IMR-90 (cell line): ENCODE data around the gene ARHGEF33. TPM values are rescaled to one million over a fixed set of nuclear protein-coding genes. Genes with fewer than 3 reads are reported as not detected.

Source experiments
- ATAC-seq: fragments of 200-7000 bp; cut with Tn5 transposase; 2 replicates; pipeline ENCODE4 v1.9.1; 2020; ENCODE audit warnings: low read depth, mild to moderate bottlenecking, moderate library complexity
- BruUV-seq: library from RNA; stranded (reverse); fragments of 400-500 nt; replicated peaks from 2 replicates; lab custom pipeline; 2021; lab: Mats Ljungman, UMichigan
- CTCF ChIA-PET: fragments of 300-600 bp; formaldehyde crosslinking; extraction: SDS; loops from one replicate; lab custom pipeline; 2021; ENCODE audit warnings: antibody characterized with exemption; lab: Yijun Ruan, JAX
- POLR2A ChIA-PET: fragments of 300-600 bp; sonication (Branson Sonifier 250); formaldehyde crosslinking; loops from one replicate; lab custom pipeline; 2022; ENCODE audit warnings: antibody characterized with exemption; ENCODE audit not compliant: unreplicated experiment; lab: Charles Lee
- DNase-seq: peaks from one replicate; pipeline ENCODE4 v3.0.0; 2013
- H2AFZ ChIP-seq: replicated peaks from 2 replicates; pipeline ENCODE3; 2013; ENCODE audit warnings: low read length, mild to moderate bottlenecking; ENCODE audit not compliant: poor library complexity
- H2AK5ac ChIP-seq: 2 replicates; pipeline ENCODE4 v1.6.1; 2013; ENCODE audit warnings: low read depth, low read length, inconsistent platforms
- H2AK9ac ChIP-seq: replicated peaks from 2 replicates; pipeline ENCODE3; 2013; ENCODE audit warnings: mild to moderate bottlenecking, low read depth, low read length, moderate library complexity; ENCODE audit not compliant: poor library complexity
- H2BK120ac ChIP-seq: 2 replicates; pipeline ENCODE4 v1.6.1; 2013; ENCODE audit warnings: low read depth, low read length, inconsistent platforms
- H2BK15ac ChIP-seq: 3 replicates; pipeline ENCODE4 v1.6.1; 2013; ENCODE audit warnings: low read depth, low read length, inconsistent platforms
- H2BK20ac ChIP-seq: 2 replicates; pipeline ENCODE4 v1.6.1; 2013; ENCODE audit warnings: low read depth, mild to moderate bottlenecking, inconsistent platforms, low read length, moderate library complexity
- H2BK5ac ChIP-seq: 2 replicates; pipeline ENCODE4 v1.6.1; 2013; ENCODE audit warnings: mild to moderate bottlenecking, low read depth, low read length, inconsistent platforms; ENCODE audit not compliant: poor library complexity, severe bottlenecking
- H3K14ac ChIP-seq: replicated peaks from 2 replicates; pipeline ENCODE4 v1.6.1; 2013; ENCODE audit warnings: low read depth, low read length, inconsistent platforms
- H3K18ac ChIP-seq: 2 replicates; pipeline ENCODE4 v1.6.1; 2013; ENCODE audit warnings: low read depth, low read length, control low read depth
- H3K23ac ChIP-seq: 2 replicates; pipeline ENCODE4 v1.6.1; 2013; ENCODE audit warnings: low read depth, low read length, inconsistent platforms
- H3K27ac ChIP-seq: 2 replicates; pipeline ENCODE4 v1.5.1; 2013; ENCODE audit warnings: mild to moderate bottlenecking, control low read depth, low read length; ENCODE audit not compliant: insufficient read depth
- H3K27me3 ChIP-seq: 2 replicates; pipeline ENCODE4 v1.6.1; 2013; ENCODE audit warnings: low read length; ENCODE audit not compliant: control insufficient read depth, insufficient read depth
- H3K36me3 ChIP-seq: 2 replicates; pipeline ENCODE4 v1.6.1; 2013; ENCODE audit warnings: low read length, mixed read lengths; ENCODE audit not compliant: control insufficient read depth, insufficient read depth
- H3K4ac ChIP-seq: 2 replicates; pipeline ENCODE4 v1.6.1; 2013; ENCODE audit warnings: low read depth, low read length, inconsistent platforms
- H3K4me1 ChIP-seq: 2 replicates; pipeline ENCODE4 v1.6.1; 2013; ENCODE audit warnings: low read length, mixed read lengths; ENCODE audit not compliant: control insufficient read depth, insufficient read depth
- H3K4me2 ChIP-seq: 2 replicates; pipeline ENCODE4 v1.6.1; 2013; ENCODE audit warnings: low read depth, mild to moderate bottlenecking, control low read depth, low read length, moderate library complexity
- H3K4me3 ChIP-seq: 2 replicates; pipeline ENCODE4 v1.5.1; 2013; ENCODE audit warnings: low read depth, mild to moderate bottlenecking, control low read depth, low read length, moderate library complexity; ENCODE audit not compliant: insufficient read depth
- H3K56ac ChIP-seq: 2 replicates; pipeline ENCODE4 v1.6.1; 2013; ENCODE audit warnings: low read length, inconsistent platforms; ENCODE audit not compliant: insufficient read depth; ENCODE audit errors: extremely low read depth
- H3K79me1 ChIP-seq, 2 experiments: 2 replicates each; pipeline ENCODE4 v1.6.1; 2013; ENCODE audit warnings: low read length in 2 of 2, inconsistent platforms in 1 of 2, low read depth in 1 of 2
- H3K9ac ChIP-seq: 2 replicates; pipeline ENCODE4 v1.6.1; 2013; ENCODE audit warnings: low read depth, low read length, control low read depth
- H3K9me1 ChIP-seq: 2 replicates; pipeline ENCODE4 v1.6.1; 2013; ENCODE audit warnings: low read length, inconsistent platforms; ENCODE audit not compliant: insufficient read depth
- H3K9me3 ChIP-seq: 2 replicates; pipeline ENCODE4 v1.6.1; 2013; ENCODE audit warnings: low read length; ENCODE audit not compliant: control insufficient read depth, insufficient read depth
- H4K20me1 ChIP-seq: 2 replicates; pipeline ENCODE4 v1.6.1; 2013; ENCODE audit warnings: low read length, inconsistent platforms; ENCODE audit not compliant: insufficient read depth
- H4K5ac ChIP-seq: 2 replicates; pipeline ENCODE4 v1.6.1; 2013; ENCODE audit warnings: mild to moderate bottlenecking, low read depth, low read length, control low read depth
- H4K8ac ChIP-seq, 2 experiments: 2 replicates each; pipeline ENCODE4 v1.6.1; 2013; ENCODE audit warnings: low read depth in 2 of 2, low read length in 2 of 2, control low read depth in 1 of 2, inconsistent platforms in 1 of 2
- H4K91ac ChIP-seq: 2 replicates; pipeline ENCODE4 v1.6.1; 2013; ENCODE audit warnings: low read depth, low read length, inconsistent platforms; ENCODE audit not compliant: insufficient read depth
- BHLHE40 ChIP-seq: fragments of 150-350 bp; IDR thresholded peaks from 2 replicates; pipeline ENCODE4 v1.6.1; 2016; ENCODE audit warnings: mild to moderate bottlenecking, low read depth, low read length
- CEBPB ChIP-seq: IDR thresholded peaks from 2 replicates; pipeline ENCODE4 v1.6.1; 2012; ENCODE audit warnings: low read depth, low read length, improper control_type of control experiment
- CHD1 ChIP-seq: IDR thresholded peaks from 2 replicates; pipeline ENCODE4 v1.6.1; 2012; ENCODE audit warnings: low read depth, low read length, improper control_type of control experiment
- FOS ChIP-seq: fragments of 150-350 bp; IDR thresholded peaks from 2 replicates; pipeline ENCODE4 v1.6.1; 2016; ENCODE audit warnings: low read depth, low read length
- MAFK ChIP-seq: IDR thresholded peaks from 2 replicates; pipeline ENCODE4 v1.6.1; 2012; ENCODE audit warnings: low read depth, low read length, improper control_type of control experiment
- MAZ ChIP-seq: IDR thresholded peaks from 2 replicates; pipeline ENCODE4 v1.6.1; 2012; ENCODE audit warnings: low read depth, mild to moderate bottlenecking, low read length, improper control_type of control experiment, moderate library complexity, borderline replicate concordance
- MXI1 ChIP-seq: IDR thresholded peaks from 2 replicates; pipeline ENCODE4 v1.6.1; 2012; ENCODE audit warnings: low read depth, mild to moderate bottlenecking, low read length, moderate library complexity, borderline replicate concordance
- NFE2L2 ChIP-seq: fragments of 150-350 bp; IDR thresholded peaks from 2 replicates; pipeline ENCODE4 v1.6.1; 2016; ENCODE audit warnings: low read depth, mild to moderate bottlenecking, low read length
- POLR2A ChIP-seq: IDR thresholded peaks from 2 replicates; pipeline ENCODE4 v1.6.1; 2012; ENCODE audit warnings: mild to moderate bottlenecking, low read depth, low read length
- RCOR1 ChIP-seq: IDR thresholded peaks from 2 replicates; pipeline ENCODE4 v1.6.1; 2012; ENCODE audit warnings: mild to moderate bottlenecking, low read length, improper control_type of control experiment; ENCODE audit not compliant: insufficient replicate concordance
- RFX5 ChIP-seq: IDR thresholded peaks from 2 replicates; pipeline ENCODE4 v1.8.0; 2012; ENCODE audit warnings: low read depth, mild to moderate bottlenecking, low read length, moderate library complexity
- SMC3 ChIP-seq: fragments of 150-350 bp; IDR thresholded peaks from 2 replicates; pipeline ENCODE4 v1.6.1; 2016; ENCODE audit warnings: low read depth, mild to moderate bottlenecking, antibody characterized with exemption, low read length, moderate library complexity
- WGBS, 2 experiments: methylation state at CpG; one replicate each; pipeline versions ENCODE4 v1.1.5 to v1.1.7; 2013; ENCODE audit warnings: missing lambda C conversion rate in 2 of 2; ENCODE audit not compliant: insufficient read length in 1 of 2; ENCODE audit errors: extremely low coverage in 2 of 2; 5-methylcytosine and 5-hydroxymethylcytosine counted together
- dilution Hi-C: fragments of 300-500 bp; cut with HindIII; formaldehyde crosslinking; loops from one replicate; pipeline ENCODE4 v1.14.3; 2018; ENCODE audit warnings: low sequenced_read_pairs; ENCODE audit not compliant: unreplicated experiment
- in situ Hi-C: fragments of 300-500 bp; cut with MboI; formaldehyde crosslinking; loops from 3 replicates; pipeline ENCODE4 v1.14.3; 2019; ENCODE audit warnings: low sequenced_read_pairs, inconsistent platforms, mixed read lengths
- intact Hi-C: fragments of 100-400 bp; cut with micrococcal nuclease; formaldehyde crosslinking; loops from 2 replicates; pipeline ENCODE4 v1.10.0; 2022
- polyA plus RNA-seq, 3 experiments: library from polyadenylated mRNA; depleted of rRNA; stranded (reverse); fragments of >200 nt; gene quantifications; 2 replicates each; pipeline ENCODE4 v1.2.3, GENCODE V29; 2012; ENCODE audit warnings: low replicate concordance in 1 of 3
- total RNA-seq: library from RNA; depleted of rRNA; stranded (reverse); fragments of >200 nt; gene quantifications from 2 replicates; pipeline ENCODE4 v1.2.3, GENCODE V29; 2012
- TF ChIP-seq, protein P1 (sequence below): fragments of 150-350 bp; IDR thresholded peaks from 2 replicates; pipeline ENCODE4 v1.6.1; 2016; ENCODE audit warnings: low read depth, mild to moderate bottlenecking, low read length, moderate library complexity, borderline replicate concordance
- TF ChIP-seq, protein P2 (sequence below): conservative IDR thresholded peaks from 2 replicates; pipeline ENCODE4 v1.5.1; 2012; ENCODE audit warnings: mild to moderate bottlenecking, low read depth, low read length, improper control_type of control experiment
- TF ChIP-seq, protein P3 (sequence below): fragments of 150-350 bp; IDR thresholded peaks from 2 replicates; pipeline ENCODE4 v1.6.1; 2017; ENCODE audit warnings: mild to moderate bottlenecking, antibody characterized with exemption, low read length, low read depth

ARHGEF33 gene
- total and polyA plus RNA-seq, 2 of the 4 experiments (the other 2 are of a cell fraction), result 0.18 to 0.21 TPM

DNA sequence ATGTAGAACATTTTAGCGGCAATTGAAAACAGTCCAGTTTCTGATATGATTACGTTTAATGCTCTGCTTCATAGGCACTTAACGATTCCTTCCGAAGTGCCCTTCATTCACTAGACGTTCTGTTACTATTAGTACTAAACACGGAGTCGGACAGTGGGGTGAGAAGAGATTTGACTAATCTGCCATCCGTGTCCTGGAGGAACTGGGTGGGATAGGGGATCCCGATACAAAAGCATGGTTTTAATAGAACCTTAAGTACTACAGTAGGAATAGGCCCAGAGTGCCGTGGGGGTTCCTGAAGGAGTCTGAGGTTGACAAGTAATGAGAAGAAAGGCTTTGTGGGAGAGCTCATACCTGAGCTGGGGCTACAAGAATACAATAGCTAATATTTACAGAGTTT, 13.3 kb upstream of the ARHGEF33 start:
- H3K27ac ChIP-seq, result no peak overlapping the region
- H3K36me3 ChIP-seq, result no peaks in the 10 kb centered on the region
- no peak for TF ChIP-seq NFE2L2
- no peak for TF ChIP-seq MXI1
- TF ChIP-seq RCOR1, result no peak
- TF ChIP-seq RFX5, result no peak
- TF ChIP-seq, protein P1, sequence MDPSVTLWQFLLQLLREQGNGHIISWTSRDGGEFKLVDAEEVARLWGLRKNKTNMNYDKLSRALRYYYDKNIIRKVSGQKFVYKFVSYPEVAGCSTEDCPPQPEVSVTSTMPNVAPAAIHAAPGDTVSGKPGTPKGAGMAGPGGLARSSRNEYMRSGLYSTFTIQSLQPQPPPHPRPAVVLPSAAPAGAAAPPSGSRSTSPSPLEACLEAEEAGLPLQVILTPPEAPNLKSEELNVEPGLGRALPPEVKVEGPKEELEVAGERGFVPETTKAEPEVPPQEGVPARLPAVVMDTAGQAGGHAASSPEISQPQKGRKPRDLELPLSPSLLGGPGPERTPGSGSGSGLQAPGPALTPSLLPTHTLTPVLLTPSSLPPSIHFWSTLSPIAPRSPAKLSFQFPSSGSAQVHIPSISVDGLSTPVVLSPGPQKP, result no peak
- no peak for TF ChIP-seq MAZ
- TF ChIP-seq MAFK, result no peak
- TF ChIP-seq POLR2A, result no peak
- TF ChIP-seq, protein P2, sequence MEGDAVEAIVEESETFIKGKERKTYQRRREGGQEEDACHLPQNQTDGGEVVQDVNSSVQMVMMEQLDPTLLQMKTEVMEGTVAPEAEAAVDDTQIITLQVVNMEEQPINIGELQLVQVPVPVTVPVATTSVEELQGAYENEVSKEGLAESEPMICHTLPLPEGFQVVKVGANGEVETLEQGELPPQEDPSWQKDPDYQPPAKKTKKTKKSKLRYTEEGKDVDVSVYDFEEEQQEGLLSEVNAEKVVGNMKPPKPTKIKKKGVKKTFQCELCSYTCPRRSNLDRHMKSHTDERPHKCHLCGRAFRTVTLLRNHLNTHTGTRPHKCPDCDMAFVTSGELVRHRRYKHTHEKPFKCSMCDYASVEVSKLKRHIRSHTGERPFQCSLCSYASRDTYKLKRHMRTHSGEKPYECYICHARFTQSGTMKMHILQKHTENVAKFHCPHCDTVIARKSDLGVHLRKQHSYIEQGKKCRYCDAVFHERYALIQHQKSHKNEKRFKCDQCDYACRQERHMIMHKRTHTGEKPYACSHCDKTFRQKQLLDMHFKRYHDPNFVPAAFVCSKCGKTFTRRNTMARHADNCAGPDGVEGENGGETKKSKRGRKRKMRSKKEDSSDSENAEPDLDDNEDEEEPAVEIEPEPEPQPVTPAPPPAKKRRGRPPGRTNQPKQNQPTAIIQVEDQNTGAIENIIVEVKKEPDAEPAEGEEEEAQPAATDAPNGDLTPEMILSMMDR, result no peak
- TF ChIP-seq, protein P3, sequence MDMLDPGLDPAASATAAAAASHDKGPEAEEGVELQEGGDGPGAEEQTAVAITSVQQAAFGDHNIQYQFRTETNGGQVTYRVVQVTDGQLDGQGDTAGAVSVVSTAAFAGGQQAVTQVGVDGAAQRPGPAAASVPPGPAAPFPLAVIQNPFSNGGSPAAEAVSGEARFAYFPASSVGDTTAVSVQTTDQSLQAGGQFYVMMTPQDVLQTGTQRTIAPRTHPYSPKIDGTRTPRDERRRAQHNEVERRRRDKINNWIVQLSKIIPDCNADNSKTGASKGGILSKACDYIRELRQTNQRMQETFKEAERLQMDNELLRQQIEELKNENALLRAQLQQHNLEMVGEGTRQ, result no peak
- no peak for TF ChIP-seq CEBPB
- TF ChIP-seq SMC3, result no peak
- TF ChIP-seq BHLHE40, result no peak
- TF ChIP-seq CHD1, result no peak
- TF ChIP-seq FOS, result no peak
- dilution Hi-C loops (no loop called here), intact Hi-C loops (loop anchor here (10.0 kb wide), 1 partner anchor 118 kb away; no protein-coding TSS in a partner anchor), in situ Hi-C loops (no loop called here)
- no peaks in the 10 kb centered on the region for H3K4me1 ChIP-seq
- H2AK5ac ChIP-seq, result no peak overlapping the region
- H2AFZ ChIP-seq, result peak overlapping the region; percentile 99
- H4K91ac ChIP-seq, result no peak overlapping the region
- no peak overlapping the region for H2BK15ac ChIP-seq
- H3K4me2 ChIP-seq, result peak overlapping the region; percentile 82
- H3K23ac ChIP-seq, result peak overlapping the region; percentile 55; the same call in 1 of the 2 replicates
- no peak overlapping the region for H3K4ac ChIP-seq
- no TSS peak for BruUV-seq
- H2BK20ac ChIP-seq, result no peak overlapping the region
- H4K5ac ChIP-seq, result peak overlapping the region; percentile 24
- peak overlapping the region; percentile 38 for H3K9ac ChIP-seq
- H3K79me1 ChIP-seq, result peaks cover 10 to 28% of the 10 kb centered on the region in 2 experiments; a peak in 3 of 4 replicates
- POLR2A ChIA-PET, result no interaction called here
- peak overlapping the region; percentile 64; the same call in 1 of the 2 replicates for H3K14ac ChIP-seq
- H4K8ac ChIP-seq, result peak overlapping the region; percentile 78 to 79
- H2AK9ac ChIP-seq, result no peak overlapping the region
- no peak overlapping the region for H2BK120ac ChIP-seq
- no peaks in the 10 kb centered on the region for H3K27me3 ChIP-seq
- no peak for DNase-seq
- H2BK5ac ChIP-seq, result no peak overlapping the region
- H3K9me1 ChIP-seq, result 0 out of 2 replicates have a peak, but pooled peaks cover 3% of the 10 kb centered on the region
- H3K56ac ChIP-seq, result no peak overlapping the region
- H3K4me3 ChIP-seq, result peak overlapping the region; percentile 89
- WGBS, 2 experiments, result 25% methylated on average over 2 of the region's 10 CpGs; no CpG with 5 or more reads in 1 of the 2 experiments
- no peak for ATAC-seq
- CTCF ChIA-PET, result no interaction called here
- no peaks in the 10 kb centered on the region for H4K20me1 ChIP-seq
- H3K9me3 ChIP-seq, result no peaks in the 10 kb centered on the region
- no peak overlapping the region for H3K18ac ChIP-seq
